Heart left ventricle (tissue), 16 donors: ENCODE results near the gene NUP188. TPM values are rescaled to one million over a fixed set of nuclear protein-coding genes. Genes with fewer than 3 reads are reported as not detected.
"Not testable (repeated sequence)": the region's sequence is repeated elsewhere in the genome, so short reads cannot be mapped to it uniquely, and the experiment has no call there.

Experiments used
- ATAC-seq, 4 donors: fragments of 200-7000 bp; cut with Tn5 transposase; one replicate each; pipeline ENCODE4 v1.9.1; 2020 to 2022; ENCODE audit warnings: moderate library complexity in 4 of 4, mild to moderate bottlenecking in 3 of 4, moderate number of reproducible peaks in 1 of 4
- DNase-seq, 5 donors: peaks; one replicate each; pipeline ENCODE4 v3.0.0-alpha.2; 2020
- H3K27ac ChIP-seq, 12 donors: fragments of 200-600 bp; sonication (generic) in 4 of 12; one replicate each; pipeline versions ENCODE4 v1.5.0 to v1.8.0; 2016 to 2022; ENCODE audit warnings: mild to moderate bottlenecking in 2 of 12
- H3K27me3 ChIP-seq, 9 donors: fragments of 200-600 bp; sonication (generic) in 2 of 9; one replicate each; pipeline versions ENCODE4 v1.5.1 to v1.8.0; 2016 to 2022; ENCODE audit warnings: mild to moderate bottlenecking in 3 of 9
- H3K36me3 ChIP-seq, 9 donors: fragments of 200-600 bp; sonication (generic) in 2 of 9; one replicate each; pipeline versions ENCODE4 v1.5.0 to v1.8.0; 2018 to 2022; ENCODE audit warnings: mild to moderate bottlenecking in 2 of 9
- H3K4me1 ChIP-seq, 12 donors: fragments of 200-600 bp; sonication (generic) in 4 of 12; one replicate each; pipeline versions ENCODE4 v1.5.0 to v1.8.0; 2016 to 2022; ENCODE audit warnings: mild to moderate bottlenecking in 3 of 12
- H3K4me3 ChIP-seq, 12 donors: fragments of 200-600 bp; sonication (generic) in 4 of 12; one replicate each; pipeline versions ENCODE4 v1.5.0 to v1.8.0; 2017 to 2022; ENCODE audit warnings: mild to moderate bottlenecking in 9 of 12, moderate library complexity in 4 of 12
- H3K9me3 ChIP-seq, 12 donors: fragments of 200-600 bp; sonication (generic) in 4 of 12; one replicate each; pipeline versions ENCODE4 v1.5.0 to v1.8.0; 2016 to 2022; ENCODE audit warnings: mild to moderate bottlenecking in 1 of 12
- CTCF ChIP-seq, 12 donors: fragments of 200-600 bp; sonication (generic) in 4 of 12; IDR thresholded peaks; one replicate each; pipeline versions ENCODE4 v1.5.0 to v1.8.0; 2018 to 2022; ENCODE audit warnings: antibody characterized with exemption in 12 of 12, mild to moderate bottlenecking in 5 of 12
- POLR2A ChIP-seq, 2 donors: fragments of 450-650 bp; IDR thresholded peaks; one replicate each; pipeline ENCODE4 v1.6.1; 2017; ENCODE audit warnings: antibody characterized with exemption in 2 of 2, mild to moderate bottlenecking in 2 of 2, moderate library complexity in 2 of 2
- WGBS, 4 donors: extraction: QIAGEN DNeasy Blood & Tissue Kit in 2 of 4; methylation state at CpG; one replicate each; pipeline versions ENCODE4 v1.1.5 to v1.1.7; 2013 to 2018; 5-methylcytosine and 5-hydroxymethylcytosine counted together
- intact Hi-C, 10 donors: fragments of 100-400 bp; cut with DNase I; formaldehyde crosslinking; loops; one replicate each; pipeline versions ENCODE4 v1.11.1 to v1.14.2; 2022
- polyA plus RNA-seq, 2 donors: library from polyadenylated mRNA; stranded (reverse); fragments of 200-250 nt; gene quantifications; one replicate each; pipeline ENCODE4 v1.2.3, GENCODE V29; 2013
- total RNA-seq, 9 donors: library from RNA; depleted of rRNA in 2 of 9; stranded (reverse); fragments of >200 nt in 2 of 9; fragmentation: NEBNext Ultra II Directional in 3 of 9; extraction: Animal tissue kit (Norgen Biotek cat#: 25700) in 3 of 9; gene quantifications; one replicate each; pipeline versions ENCODE4 v1.1.0 to v1.2.4, GENCODE V29; 2016 to 2023
- donor health status: ischemic (EF 13 %, LVEDD 7.1; RV severe dilation, severe dysfunction).
- donor health status: healthy with polysubstance abuse.
- donor health status: DM: no; HTN: yes; CAD: no.
- donor health status: DM: no; HTN: no; CAD: no.
- donor health status: ischemic (EF 25% LVEDD 6.9; RV normal size, moderate dysfunction).
- donor health status: ischemic (EF 25% LVEDD 5.7; RV mildly dilated, moderate dysfunction).
- donor health status: healthy.
- donor health status: DM: yes; HTN: yes; CAD: no.
- donor health status: ischemic (EF 35%, LVEDD 5.7; RV mildly dilated, moderate dysfunction).
- donor health status: nonischemic (EF 11% LVEDD 7.7; RV severe dilation, severe dysfunction).
- donor health status: DM: yes; HTN: yes; CAD: no.
- donor health status: PGD.
- donor health status: ischemic (EF 29% LVEDD 5.4; RV normal size, mild dysfunction).
- donor health status: nonischemic (EF 23%, LVEDD 6.1; RV moderate dilation, normal function).

NUP188 gene
- total and polyA plus RNA-seq, 11 donors, result 10.6 to 35.1 (median 22.6) TPM

- DNase-seq (no peak), ATAC-seq (no peak)
- TF ChIP-seq CTCF (IDR thresholded peaks at IDR 0.05) (no peak), POLR2A (IDR thresholded peaks at IDR 0.05) (no peak)
- intact Hi-C loops, result no loop called here
- Histone ChIP-seq H3K9me3 (no peaks in the 10 kb centered on the region), H3K27me3 (no peaks in the 10 kb centered on the region), H3K4me3 (no peak overlapping the region), H3K4me1 (peaks cover 6 to 28% (median 12%) of the 10 kb centered on the region in 12 donors), H3K36me3 (no peaks in the 10 kb centered on the region), H3K27ac (no peak overlapping the region)
- WGBS, 4 donors, result 82 to 89% (median 83%) methylated on average over 12 of the region's 12 CpGs
Observed at GRCh38 chr9:129032541-129033159, 85.2 kb downstream of the NUP188 start.

- no peaks in the 10 kb centered on the region for H3K36me3 ChIP-seq
- ATAC-seq (no peak), DNase-seq (no peak)
- no peak for TF ChIP-seq CTCF (IDR thresholded peaks at IDR 0.05)
- TF ChIP-seq POLR2A (IDR thresholded peaks at IDR 0.05), result no peak
- intact Hi-C loops, result no loop called here
- WGBS, 4 donors, result 90 to 91% (median 91%) methylated on average over 8 of the region's 8 CpGs
- H3K9me3 ChIP-seq, result no peaks in the 10 kb centered on the region
- H3K4me1 ChIP-seq, result peaks cover 7 to 31% (median 16%) of the 10 kb centered on the region in 12 donors
- no peak overlapping the region for H3K4me3 ChIP-seq
- H3K27me3 ChIP-seq, result no peaks in the 10 kb centered on the region
- no peak overlapping the region for H3K27ac ChIP-seq
Observed at GRCh38 chr9:129033216-129033615, 85.7 kb downstream of the NUP188 start.

GRCh38 chr9:129035838-129036237 lies 88.3 kb downstream of the NUP188 start:
- not testable (repeated sequence) for H3K9me3 ChIP-seq, DNase-seq, H3K27me3 ChIP-seq, H3K36me3 ChIP-seq
- peak overlapping the region; percentile 15 to 91 (median 74) for H3K27ac ChIP-seq
- intact Hi-C loops, result loop anchor here in 1 of 10 donors (1.0 kb wide), 1 partner anchor 8 kb away; the partner anchor contains the start of gene SH3GLB2
- peaks cover 7 to 42% (median 21%) of the 10 kb centered on the region in 12 donors for H3K4me1 ChIP-seq
- WGBS, 4 donors, result 44 to 55% (median 51%) methylated on average over 13 of the region's 13 CpGs
- ATAC-seq, result peak; percentile 4 to 15 (median 9)
- peak overlapping the region in 10 of 12 donors; percentile 55 to 98 (median 90) for H3K4me3 ChIP-seq

GRCh38 chr9:129036241-129036922 lies 88.9 kb downstream of the NUP188 start, which contains the start of gene MIGA2:
TSS of gene MIGA2 (plus strand) at chr9:129036626. CDS start at chr9:129040595, 3,969 bp downstream.
- Histone ChIP-seq H3K36me3 (peaks cover 0 to 12% (median 10%) of the 10 kb centered on the region in 9 donors), H3K27ac (peak within 1 kb of the TSS; percentile 15 to 91 (median 82)), H3K9me3 (no peaks in the 10 kb centered on the region), H3K27me3 (no peaks in the 10 kb centered on the region), H3K4me1 (peaks cover 7 to 42% (median 21%) of the 10 kb centered on the region in 12 donors), H3K4me3 (peak within 1 kb of the TSS; percentile 63 to 98 (median 91))
- ATAC-seq (peak; percentile 97 to 99 (median 98)), DNase-seq (peak; percentile 97 to 99 (median 98))
- 0 to 1% (median 1%) methylated on average over 27 to 49 of the region's 49 CpGs for WGBS, 4 donors
- intact Hi-C loops, result loop anchor here in 1 of 10 donors (1.0 kb wide), 1 partner anchor 8 kb away; the partner anchor contains the start of gene SH3GLB2
- peak; percentile 91 to 98 for TF ChIP-seq POLR2A (IDR thresholded peaks at IDR 0.05)
- no peak for TF ChIP-seq CTCF (IDR thresholded peaks at IDR 0.05)
